Activated naive CD4-positive, alpha-beta T cell treated with anti-CD3 and anti-CD28 coated beads, Interleukin-2, amount 10 ng/mL, durations not matched to agents 7 days and 5 days (primary cell): ENCODE measurements around the gene SAMD15.
"Not testable (repeated sequence)": the region's sequence is repeated elsewhere in the genome, so short reads cannot be mapped to it uniquely, and the experiment has no call there.

Experiments
- CTCF ChIA-PET: fragments of 350-600 bp; sonication (Branson Sonifier 250); formaldehyde crosslinking; loops from one replicate; lab custom pipeline; 2021; ENCODE audit warnings: antibody characterized with exemption; lab: Charles Lee
- DNase-seq: peaks from one replicate; pipeline ENCODE4 v3.0.0-alpha.2; 2020
- H3K27ac Mint-ChIP-seq: one replicate; pipeline ENCODE4 v1.8.0; 2021; ENCODE audit warnings: mild to moderate bottlenecking, moderate library complexity, mixed read lengths
- H3K27me3 Mint-ChIP-seq: one replicate; pipeline ENCODE4 v1.8.0; 2021; ENCODE audit warnings: mild to moderate bottlenecking, mixed read lengths
- H3K36me3 Mint-ChIP-seq: one replicate; pipeline ENCODE4 v1.8.0; 2021; ENCODE audit warnings: mixed read lengths
- H3K4me1 Mint-ChIP-seq: one replicate; pipeline ENCODE4 v1.8.0; 2021; ENCODE audit warnings: mixed read lengths
- H3K4me3 Mint-ChIP-seq: one replicate; pipeline ENCODE4 v1.8.0; 2021; ENCODE audit warnings: mild to moderate bottlenecking, moderate library complexity, mixed read lengths
- H3K9me3 Mint-ChIP-seq: one replicate; pipeline ENCODE4 v1.8.0; 2021; ENCODE audit warnings: mixed read lengths

SAMD15 gene

GRCh38 chr14:77376771-77377501 is at the start of gene SAMD15, which contains the start of gene TMED8:
Gene SAMD15, plus strand, starts transcription at chr14:77377379. Its CDS starts 40 bp downstream, at chr14:77377419.
Gene TMED8, minus strand, starts transcription at chr14:77377094. Its CDS starts 41 bp downstream, at chr14:77377053.
- H3K4me1 Mint-ChIP-seq = peaks cover 38% of the 10 kb centered on the region
- H3K27ac Mint-ChIP-seq = peak within 1 kb of the TSS; percentile 85
- DNase-seq = peak; percentile 89
- H3K36me3 Mint-ChIP-seq = peaks cover 16% of the 10 kb centered on the region
- H3K4me3 Mint-ChIP-seq = peak within 1 kb of the TSS; percentile 89
- no peaks in the 10 kb centered on the region for H3K9me3 Mint-ChIP-seq
- CTCF ChIA-PET = interaction anchor here (0.5 to 1.8 kb wide), 5 partner anchors 11 to 566 kb away, joined by 3 to 7 read pairs (median 4); partner anchors contain the start of gene GSTZ1
- peaks cover 4% of the 10 kb centered on the region for H3K27me3 Mint-ChIP-seq

DNA sequence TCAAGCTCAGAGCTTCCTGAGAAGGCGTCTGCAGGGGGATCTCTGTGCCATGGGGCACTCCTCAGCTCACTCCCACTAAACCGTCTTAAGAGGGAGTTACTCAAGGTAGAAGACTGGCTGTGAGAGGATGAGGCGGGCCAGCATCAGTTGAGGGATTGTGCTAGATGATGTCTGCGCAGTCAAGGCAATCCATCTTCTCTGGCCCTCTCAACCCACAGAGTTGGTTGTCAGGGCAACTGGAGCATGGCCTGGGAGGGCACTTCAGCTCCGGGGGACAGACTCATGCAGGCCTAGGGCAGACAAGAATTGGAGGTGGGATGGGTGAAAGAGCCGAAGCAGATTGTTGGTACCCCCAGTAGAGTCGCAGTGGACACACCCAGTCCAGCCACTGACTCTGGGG is 47.3 kb upstream of the SAMD15 start:
- H3K4me1 Mint-ChIP-seq = no peaks in the 10 kb centered on the region
- no peaks in the 10 kb centered on the region for H3K36me3 Mint-ChIP-seq
- no peaks in the 10 kb centered on the region for H3K9me3 Mint-ChIP-seq
- H3K27ac Mint-ChIP-seq = no peak overlapping the region
- no peak for DNase-seq
- CTCF ChIA-PET = interaction anchor here (3.5 kb wide), 1 partner anchor 14 kb away, joined by 10 read pairs; no protein-coding TSS in a partner anchor
- no peak overlapping the region for H3K4me3 Mint-ChIP-seq
- no peaks in the 10 kb centered on the region for H3K27me3 Mint-ChIP-seq

DNA sequence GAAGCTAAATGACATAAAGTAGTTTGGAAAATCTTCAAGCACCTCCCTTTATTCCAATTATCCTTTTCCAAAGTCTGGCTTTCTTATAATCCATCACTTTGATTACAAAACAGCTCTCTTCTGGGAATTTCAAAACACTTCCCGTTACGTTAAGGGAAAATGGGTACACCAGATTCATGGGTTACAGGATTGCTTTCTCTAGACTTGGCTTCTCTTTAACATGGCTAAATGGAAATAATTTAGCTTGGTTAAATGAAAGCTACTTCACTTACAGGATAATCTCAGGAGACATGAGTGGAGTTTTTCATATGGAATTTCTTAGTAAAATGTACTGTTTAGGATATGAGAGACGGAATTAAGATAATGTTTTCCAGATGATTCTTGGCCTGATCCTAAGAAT is 41.6 kb upstream of the SAMD15 start:
- H3K27me3 Mint-ChIP-seq = no peaks in the 10 kb centered on the region
- peaks cover 2% of the 10 kb centered on the region for H3K36me3 Mint-ChIP-seq
- CTCF ChIA-PET = no interaction called here
- H3K4me3 Mint-ChIP-seq = no peak overlapping the region
- DNase-seq = no peak
- peaks cover 12% of the 10 kb centered on the region for H3K4me1 Mint-ChIP-seq
- H3K27ac Mint-ChIP-seq = no peak overlapping the region
- no peaks in the 10 kb centered on the region for H3K9me3 Mint-ChIP-seq

GRCh38 chr14:77337255-77337654 is 39.9 kb upstream of the SAMD15 start:
- H3K4me1 Mint-ChIP-seq = peaks cover 12% of the 10 kb centered on the region
- H3K27me3 Mint-ChIP-seq, H3K4me3 Mint-ChIP-seq, H3K27ac Mint-ChIP-seq, H3K36me3 Mint-ChIP-seq, H3K9me3 Mint-ChIP-seq, DNase-seq: not testable (repeated sequence)
- CTCF ChIA-PET = interaction anchor here (0.7 kb wide), 2 partner anchors 12 to 65 kb away, joined by 3 read pairs; no protein-coding TSS in a partner anchor

DNA sequence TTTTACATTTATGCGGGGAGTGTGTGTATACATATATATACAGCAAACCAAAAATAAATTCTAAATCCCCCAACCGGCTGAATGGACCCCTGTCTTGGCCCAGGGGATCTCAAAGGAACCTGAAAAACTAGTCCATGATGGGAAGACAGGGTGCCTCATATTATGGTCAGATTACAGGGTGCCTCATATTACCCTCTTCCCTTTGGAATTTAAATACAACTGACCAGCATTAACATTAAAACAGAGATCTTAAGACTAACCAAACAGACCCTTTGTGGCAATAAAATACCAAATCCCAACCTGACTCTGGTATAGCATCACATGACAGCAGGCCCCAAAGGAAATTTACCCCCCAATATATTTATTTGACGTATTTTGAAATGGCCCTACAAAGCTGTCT is 39.3 kb upstream of the SAMD15 start:
- CTCF ChIA-PET = interaction anchor here (0.7 kb wide), 1 partner anchor 12 kb away, joined by 3 read pairs; no protein-coding TSS in a partner anchor
- DNase-seq = no peak
- Mint-ChIP-seq H3K27me3 (no peaks in the 10 kb centered on the region), H3K4me3 (no peak overlapping the region), H3K27ac (no peak overlapping the region), H3K36me3 (peaks cover 5% of the 10 kb centered on the region), H3K9me3 (no peaks in the 10 kb centered on the region), H3K4me1 (peaks cover 12% of the 10 kb centered on the region)

- H3K27me3 Mint-ChIP-seq = no peaks in the 10 kb centered on the region
- no peak overlapping the region for H3K27ac Mint-ChIP-seq
- no peak overlapping the region for H3K4me3 Mint-ChIP-seq
- H3K9me3 Mint-ChIP-seq = no peaks in the 10 kb centered on the region
- CTCF ChIA-PET = no interaction called here
- DNase-seq = no peak
- peaks cover 5% of the 10 kb centered on the region for H3K36me3 Mint-ChIP-seq
- peaks cover 12% of the 10 kb centered on the region for H3K4me1 Mint-ChIP-seq
Observed at GRCh38 chr14:77338302-77338701, 38.9 kb upstream of the SAMD15 start.

GRCh38 chr14:77339407-77339806 is 37.8 kb upstream of the SAMD15 start:
- CTCF ChIA-PET = no interaction called here
- H3K27ac Mint-ChIP-seq = no peak overlapping the region
- H3K36me3 Mint-ChIP-seq = peaks cover 5% of the 10 kb centered on the region

GRCh38 chr14:77340389-77340788 is 36.8 kb upstream of the SAMD15 start:
- DNase-seq = no peak
- Mint-ChIP-seq H3K27me3 (no peaks in the 10 kb centered on the region), H3K36me3 (peaks cover 5% of the 10 kb centered on the region), H3K4me3 (no peak overlapping the region), H3K4me1 (peaks cover 12% of the 10 kb centered on the region), H3K9me3 (no peaks in the 10 kb centered on the region), H3K27ac (no peak overlapping the region)
- CTCF ChIA-PET = no interaction called here

More at GRCh38 chr14:77339407-77339806, 37.8 kb upstream of the SAMD15 start:
- Mint-ChIP-seq H3K4me3 (no peak overlapping the region), H3K9me3 (no peaks in the 10 kb centered on the region), H3K27me3 (no peaks in the 10 kb centered on the region), H3K4me1 (peaks cover 12% of the 10 kb centered on the region)
- DNase-seq = no peak

- Mint-ChIP-seq H3K4me3 (no peak overlapping the region), H3K36me3 (peaks cover 5% of the 10 kb centered on the region), H3K27me3 (no peaks in the 10 kb centered on the region), H3K9me3 (no peaks in the 10 kb centered on the region), H3K4me1 (peaks cover 12% of the 10 kb centered on the region), H3K27ac (no peak overlapping the region)
- DNase-seq = no peak
- CTCF ChIA-PET = interaction anchor here (1.3 kb wide), 1 partner anchor 117 kb away, joined by 3 read pairs; no protein-coding TSS in a partner anchor
Observed at GRCh38 chr14:77342726-77343397, 34.3 kb upstream of the SAMD15 start.

DNA sequence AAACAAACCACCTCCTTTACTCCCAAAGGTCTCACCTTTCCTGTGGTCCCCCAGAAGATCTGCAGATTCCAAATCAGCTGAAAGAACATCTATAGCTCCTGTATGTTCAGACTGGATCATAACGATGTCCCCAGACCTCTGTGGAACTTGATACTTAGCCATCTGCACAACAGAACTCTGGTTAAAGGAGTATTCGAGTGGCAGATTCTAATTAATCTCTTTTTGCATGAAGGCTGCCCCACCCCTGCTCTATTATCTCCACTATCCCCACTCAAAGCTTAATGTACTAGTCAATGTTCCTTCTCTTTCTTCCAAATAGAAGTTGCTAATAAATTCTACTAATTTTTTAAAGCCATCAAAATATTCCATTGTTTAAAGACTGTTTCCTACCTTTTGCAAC is 33.5 kb upstream of the SAMD15 start:
- peaks cover 5% of the 10 kb centered on the region for H3K36me3 Mint-ChIP-seq
- no peaks in the 10 kb centered on the region for H3K9me3 Mint-ChIP-seq
- CTCF ChIA-PET = interaction anchor here (1.3 kb wide), 1 partner anchor 116 kb away, joined by 3 read pairs; no protein-coding TSS in a partner anchor
- no peak overlapping the region for H3K4me3 Mint-ChIP-seq
- no peak for DNase-seq
- no peak overlapping the region for H3K27ac Mint-ChIP-seq
- no peaks in the 10 kb centered on the region for H3K27me3 Mint-ChIP-seq
- H3K4me1 Mint-ChIP-seq = peaks cover 7% of the 10 kb centered on the region

DNA sequence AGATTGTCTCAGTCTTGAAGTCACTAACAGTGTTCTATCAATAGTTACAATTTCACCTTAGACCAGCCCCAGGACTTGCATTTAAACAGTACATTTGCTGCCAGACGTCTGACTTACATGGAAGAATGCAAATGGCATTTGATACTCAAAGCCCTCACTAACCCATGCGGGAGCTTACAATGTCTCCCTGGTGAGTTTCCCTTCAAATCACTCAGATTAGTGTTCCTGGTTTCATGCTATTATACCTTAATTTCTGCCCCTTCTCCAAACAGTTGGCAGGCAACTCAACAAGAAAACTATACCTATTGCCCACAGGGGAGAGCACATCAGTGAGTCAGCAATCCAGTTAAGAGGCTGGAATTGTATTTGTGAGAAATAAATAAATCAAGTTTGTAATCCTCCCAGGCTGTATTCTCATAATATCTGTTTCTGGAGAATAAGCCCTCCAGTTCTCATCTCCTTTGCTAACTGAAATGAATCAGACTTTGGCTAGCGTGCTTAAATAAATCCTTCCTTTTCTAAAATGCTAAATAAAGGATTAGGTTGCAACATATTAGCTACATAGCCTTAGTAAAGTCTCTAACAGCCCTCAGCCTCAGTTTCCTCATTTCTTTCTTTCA is 32.7 kb upstream of the SAMD15 start:
- CTCF ChIA-PET = interaction anchor here (1.3 kb wide), 1 partner anchor 115 kb away, joined by 3 read pairs; no protein-coding TSS in a partner anchor

GRCh38 chr14:77346495-77346894 is 30.7 kb upstream of the SAMD15 start:
- H3K4me3 Mint-ChIP-seq = no peak overlapping the region

More for the DNA sequence above, 32.7 kb upstream of the SAMD15 start:
- Mint-ChIP-seq H3K4me1 (no peaks in the 10 kb centered on the region), H3K4me3 (no peak overlapping the region), H3K9me3 (no peaks in the 10 kb centered on the region), H3K27ac (no peak overlapping the region), H3K27me3 (no peaks in the 10 kb centered on the region), H3K36me3 (peaks cover 5% of the 10 kb centered on the region)
- DNase-seq = no peak

DNA sequence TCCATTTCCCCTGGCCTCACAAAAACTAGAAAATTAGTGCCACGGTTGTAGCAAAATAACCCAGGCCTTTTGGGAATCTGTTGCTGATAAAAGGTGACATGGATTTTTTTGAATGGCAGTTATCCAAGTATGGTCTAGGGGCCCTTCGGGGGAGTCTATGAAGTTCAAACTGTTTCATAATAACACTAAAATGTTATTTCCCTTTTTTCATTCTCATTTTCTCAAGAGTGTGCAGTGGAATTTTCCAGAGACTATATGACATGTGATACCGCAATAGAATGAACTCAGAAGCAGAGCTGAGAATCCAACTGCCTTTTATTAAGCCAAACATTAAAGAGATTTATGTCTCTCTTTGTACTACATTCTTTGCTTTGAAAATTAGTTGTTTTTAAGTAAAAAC is 29.4 kb upstream of the SAMD15 start:
- no peaks in the 10 kb centered on the region for H3K9me3 Mint-ChIP-seq
- CTCF ChIA-PET = no interaction called here
- H3K27me3 Mint-ChIP-seq = no peaks in the 10 kb centered on the region
- DNase-seq = no peak
- H3K4me3 Mint-ChIP-seq = no peak overlapping the region
- no peaks in the 10 kb centered on the region for H3K4me1 Mint-ChIP-seq
- no peak overlapping the region for H3K27ac Mint-ChIP-seq
- H3K36me3 Mint-ChIP-seq = peaks cover 7% of the 10 kb centered on the region

More at GRCh38 chr14:77346495-77346894, 30.7 kb upstream of the SAMD15 start:
- DNase-seq = no peak
- CTCF ChIA-PET = no interaction called here
- Mint-ChIP-seq H3K4me1 (no peaks in the 10 kb centered on the region), H3K27ac (no peak overlapping the region), H3K27me3 (no peaks in the 10 kb centered on the region), H3K36me3 (peaks cover 9% of the 10 kb centered on the region), H3K9me3 (no peaks in the 10 kb centered on the region)
